HEK293 (cell line): ENCODE measurements around the gene RYR2.

Source experiments
- CTCF ChIA-PET: fragments of 350-600 bp; formaldehyde crosslinking; extraction: SDS; loops from one replicate; lab custom pipeline; 2021; ENCODE audit warnings: antibody characterized with exemption; lab: Yijun Ruan, JAX
- POLR2A ChIA-PET: fragments of 300-600 bp; formaldehyde crosslinking; extraction: SDS; loops from one replicate; lab custom pipeline; 2020; ENCODE audit warnings: antibody characterized with exemption, inconsistent platforms; lab: Yijun Ruan, JAX
- H3K27ac ChIP-seq: fragments of 200-500 bp; sonication (Bioruptor generic); 2 replicates; pipeline ENCODE4 v1.5.1; 2014; ENCODE audit warnings: low read depth, low read length, control low read depth, inconsistent platforms; ENCODE audit errors: extremely low read depth
- H3K36me3 ChIP-seq, 2 experiments: fragments of 200-500 bp in 1 of 2; sonication (Bioruptor generic) in 1 of 2; 1 replicate in 1 of 2; 2 replicates in 1 of 2; pipeline ENCODE4 v1.5.1; 2014 to 2017; ENCODE audit warnings: inconsistent platforms in 2 of 2, low read length in 2 of 2; ENCODE audit not compliant: control insufficient read depth in 2 of 2, insufficient read depth in 1 of 2
- H3K4me1 ChIP-seq: fragments of 200-500 bp; sonication (Bioruptor generic); 2 replicates; pipeline ENCODE4 v1.5.1; 2014; ENCODE audit warnings: mild to moderate bottlenecking, low read length, inconsistent platforms; ENCODE audit not compliant: control insufficient read depth, insufficient read depth
- H3K4me3 ChIP-seq: 2 replicates; pipeline ENCODE4 v1.5.1; 2011; ENCODE audit warnings: low read depth, mild to moderate bottlenecking, control low read depth, low read length, moderate library complexity
- H3K9me3 ChIP-seq: fragments of 200-500 bp; sonication (Bioruptor generic); 2 replicates; pipeline ENCODE4 v1.5.1; 2014; ENCODE audit warnings: low read depth, low read length, inconsistent platforms; ENCODE audit not compliant: control insufficient read depth, insufficient read depth
- EGR2 ChIP-seq: fragments of 450-650 bp; formaldehyde crosslinking; IDR thresholded peaks from 2 replicates; pipeline ENCODE4 v1.5.1; 2016; ENCODE audit warnings: low read depth, missing biosample characterization, missing genetic modification characterization
- GLI2 ChIP-seq: fragments of 450-650 bp; formaldehyde crosslinking; IDR thresholded peaks from 2 replicates; pipeline ENCODE4; 2017; ENCODE audit warnings: missing biosample characterization, missing genetic modification characterization, low read depth, borderline replicate concordance
- IKZF3 ChIP-seq: fragments of 450-650 bp; IDR thresholded peaks from 2 replicates; pipeline ENCODE4 v1.5.0; 2018; ENCODE audit warnings: missing biosample characterization, mild to moderate bottlenecking, missing genetic modification characterization, moderate library complexity
- PATZ1 ChIP-seq: fragments of 450-650 bp; formaldehyde crosslinking; IDR thresholded peaks from 2 replicates; pipeline ENCODE4 v1.5.1; 2016; ENCODE audit warnings: missing biosample characterization, missing genetic modification characterization
- REST ChIP-seq: fragments of 450-650 bp; formaldehyde crosslinking; IDR thresholded peaks from 2 replicates; pipeline ENCODE4 v1.5.1; 2016; ENCODE audit warnings: missing biosample characterization, missing genetic modification characterization
- SP7 ChIP-seq: fragments of 450-650 bp; formaldehyde crosslinking; IDR thresholded peaks from 2 replicates; pipeline ENCODE4 v1.5.1; 2016; ENCODE audit warnings: missing biosample characterization, missing genetic modification characterization
- ZBTB21 ChIP-seq: fragments of 450-650 bp; formaldehyde crosslinking; IDR thresholded peaks from 2 replicates; pipeline ENCODE4 v1.5.1; 2017; ENCODE audit warnings: missing biosample characterization, missing genetic modification characterization
- ZBTB49 ChIP-seq: fragments of 450-650 bp; formaldehyde crosslinking; IDR thresholded peaks from 2 replicates; pipeline ENCODE4 v1.5.1; 2016; ENCODE audit warnings: missing biosample characterization, missing genetic modification characterization, low read depth
- ZFP37 ChIP-seq: fragments of 450-650 bp; formaldehyde crosslinking; IDR thresholded peaks from 2 replicates; pipeline ENCODE4 v1.5.1; 2016; ENCODE audit warnings: missing biosample characterization, missing genetic modification characterization
- ZIC2 ChIP-seq: fragments of 450-650 bp; formaldehyde crosslinking; IDR thresholded peaks from 2 replicates; pipeline ENCODE4 v1.5.1; 2016; ENCODE audit warnings: missing biosample characterization, missing genetic modification characterization
- ZNF175 ChIP-seq: fragments of 450-650 bp; formaldehyde crosslinking; IDR thresholded peaks from 2 replicates; pipeline ENCODE4 v1.5.1; 2016; ENCODE audit warnings: missing biosample characterization, missing genetic modification characterization
- ZNF202 ChIP-seq: fragments of 450-650 bp; formaldehyde crosslinking; IDR thresholded peaks from 2 replicates; pipeline ENCODE4 v1.5.1; 2016; ENCODE audit warnings: missing biosample characterization, missing genetic modification characterization, borderline replicate concordance
- ZNF341 ChIP-seq: fragments of 450-650 bp; formaldehyde crosslinking; IDR thresholded peaks from 2 replicates; pipeline ENCODE4; 2016; ENCODE audit warnings: low read depth, missing biosample characterization, missing genetic modification characterization
- ZNF404 ChIP-seq: fragments of 450-650 bp; formaldehyde crosslinking; IDR thresholded peaks from 2 replicates; pipeline ENCODE4 v1.5.1; 2017; ENCODE audit warnings: missing biosample characterization, missing genetic modification characterization
- ZNF558 ChIP-seq: fragments of 450-650 bp; formaldehyde crosslinking; IDR thresholded peaks from 2 replicates; pipeline ENCODE4 v1.5.1; 2016; ENCODE audit warnings: missing biosample characterization, missing genetic modification characterization
- ZNF560 ChIP-seq: fragments of 450-650 bp; formaldehyde crosslinking; IDR thresholded peaks from 2 replicates; pipeline ENCODE4 v1.5.1; 2017; ENCODE audit warnings: missing biosample characterization, missing genetic modification characterization, borderline replicate concordance
- ZNF585B ChIP-seq: fragments of 450-650 bp; formaldehyde crosslinking; IDR thresholded peaks from 2 replicates; pipeline ENCODE4 v1.5.1; 2016; ENCODE audit warnings: missing biosample characterization, missing genetic modification characterization
- ZNF600 ChIP-seq: fragments of 450-650 bp; formaldehyde crosslinking; IDR thresholded peaks from 2 replicates; pipeline ENCODE4 v1.5.1; 2016; ENCODE audit warnings: missing biosample characterization, missing genetic modification characterization
- ZNF610 ChIP-seq: fragments of 450-650 bp; formaldehyde crosslinking; IDR thresholded peaks from 2 replicates; pipeline ENCODE4 v1.5.1; 2016; ENCODE audit warnings: missing biosample characterization, missing genetic modification characterization, borderline replicate concordance
- ZNF660 ChIP-seq: fragments of 450-650 bp; IDR thresholded peaks from 2 replicates; pipeline ENCODE4 v1.5.1; 2018; ENCODE audit warnings: missing biosample characterization, mild to moderate bottlenecking, missing genetic modification characterization
- ZNF701 ChIP-seq: fragments of 450-650 bp; formaldehyde crosslinking; IDR thresholded peaks from 2 replicates; pipeline ENCODE4 v1.5.1; 2016; ENCODE audit warnings: missing biosample characterization, missing genetic modification characterization
- ZNF777 ChIP-seq: fragments of 450-650 bp; formaldehyde crosslinking; IDR thresholded peaks from 2 replicates; pipeline ENCODE4 v1.5.1; 2017; ENCODE audit warnings: missing biosample characterization, missing genetic modification characterization, borderline replicate concordance

Gene RYR2

GRCh38 chr1:237029850-237030535, 12.0 kb upstream of the RYR2 start:
- ChIA-PET CTCF (interaction anchor here (1.0 kb wide), 1 partner anchor 13 kb away, joined by 4 read pairs; no protein-coding TSS in a partner anchor), POLR2A (interaction anchor here (0.7 kb wide), 1 partner anchor 12 kb away, joined by 3 read pairs; the partner anchor contains the start of gene RYR2)
- Histone ChIP-seq H3K4me3 (no peak overlapping the region), H3K36me3 (no peaks in the 10 kb centered on the region), H3K27ac (no peak overlapping the region), H3K4me1 (peaks cover 10% of the 10 kb centered on the region; the same call in 1 of the 2 replicates), H3K9me3 (no peaks in the 10 kb centered on the region)
- TF ChIP-seq EGR2 (tag by site-specific recombination) (0 out of 2 replicates have a peak, but pooled peaks have one; percentile 10), ZNF560 (no peak), ZNF610 (tag by site-specific recombination) (no peak)

- Histone ChIP-seq H3K36me3 (no peaks in the 10 kb centered on the region), H3K4me3 (no peak overlapping the region), H3K4me1 (peaks cover 10% of the 10 kb centered on the region; the same call in 1 of the 2 replicates), H3K27ac (no peak overlapping the region), H3K9me3 (no peaks in the 10 kb centered on the region)
- ChIA-PET CTCF (interaction anchor here (0.6 to 1.3 kb wide), 3 partner anchors 11 to 272 kb away, joined by 4 to 7 read pairs (median 4); partner anchors contain the start of gene RYR2), POLR2A (interaction anchor here (1.1 to 3.3 kb wide), 2 partner anchors 12 to 427 kb away, joined by 4 to 28 read pairs; partner anchors contain the start of genes HEATR1 and RYR2)
- TF ChIP-seq ZNF777 (tag by site-specific recombination) (no peak), IKZF3 (no peak), ZNF585B (no peak)
Observed at GRCh38 chr1:237031480-237031879, 10.5 kb upstream of the RYR2 start.

- CTCF ChIA-PET: interaction anchor here (0.6 to 1.3 kb wide), 3 partner anchors 10 to 273 kb away, joined by 4 to 7 read pairs (median 4); partner anchors contain the start of gene RYR2
- no peaks in the 10 kb centered on the region for H3K9me3 ChIP-seq
- H3K4me3 ChIP-seq: no peak overlapping the region; the same call in 1 of the 2 replicates
- TF ChIP-seq ZNF558 (tag by site-specific recombination): no peak
- no peak for TF ChIP-seq ZNF341
- no peak for TF ChIP-seq ZNF610 (tag by site-specific recombination)
- 0 out of 2 replicates have a peak, but pooled peaks have one; percentile 30 for TF ChIP-seq PATZ1 (tag by site-specific recombination)
- TF ChIP-seq ZNF660 (tag by site-specific recombination): peak; percentile 72; the same call in 1 of the 2 replicates
- TF ChIP-seq ZIC2: peak; percentile 92
- no peak for TF ChIP-seq GLI2 (tag by site-specific recombination)
- TF ChIP-seq ZFP37 (tag by site-specific recombination): 0 out of 2 replicates have a peak, but pooled peaks have one; percentile 36
- TF ChIP-seq ZNF202 (tag by site-specific recombination): no peak
- no peak for TF ChIP-seq ZNF404 (tag by site-specific recombination)
- TF ChIP-seq ZNF600 (tag by site-specific recombination): peak; percentile 92
- peak; percentile 34; the same call in 1 of the 2 replicates for TF ChIP-seq ZBTB21
- TF ChIP-seq ZNF175: no peak
- TF ChIP-seq SP7 (tag by site-specific recombination): peak; percentile 35; the same call in 1 of the 2 replicates
- no peak for TF ChIP-seq REST
- no peak for TF ChIP-seq ZBTB49 (tag by site-specific recombination)
- TF ChIP-seq ZNF701: no peak
Observed at GRCh38 chr1:237032029-237032428, 10.0 kb upstream of the RYR2 start.

More at GRCh38 chr1:237032029-237032428, 10.0 kb upstream of the RYR2 start:
- H3K36me3 ChIP-seq: no peaks in the 10 kb centered on the region
- POLR2A ChIA-PET: interaction anchor here (1.1 to 3.3 kb wide), 2 partner anchors 11 to 428 kb away, joined by 4 to 28 read pairs; partner anchors contain the start of genes HEATR1 and RYR2
- no peak overlapping the region for H3K27ac ChIP-seq
- H3K4me1 ChIP-seq: peaks cover 10% of the 10 kb centered on the region; the same call in 1 of the 2 replicates
